Muscle of leg (tissue), 16 donors: ENCODE results near the gene ZBTB45. TPM values are rescaled to one million over a fixed set of nuclear protein-coding genes. Genes with fewer than 3 reads are reported as not detected.

Experiments used
- DNase-seq: peaks from one replicate; pipeline ENCODE4 v3.0.0; 2013
- H3K27ac ChIP-seq: one replicate; pipeline ENCODE4 v1.5.1; 2013; ENCODE audit warnings: mild to moderate bottlenecking, low read length, control low read depth
- H3K27me3 ChIP-seq: one replicate; pipeline ENCODE4 v1.6.1; 2013; ENCODE audit warnings: low read length; ENCODE audit not compliant: control insufficient read depth, insufficient read depth
- H3K36me3 ChIP-seq: one replicate; pipeline ENCODE4 v1.6.1; 2013; ENCODE audit warnings: low read length; ENCODE audit not compliant: control insufficient read depth, insufficient read depth
- H3K4me1 ChIP-seq: one replicate; pipeline ENCODE4 v1.6.1; 2013; ENCODE audit warnings: low read length; ENCODE audit not compliant: control insufficient read depth, insufficient read depth
- H3K4me3 ChIP-seq: one replicate; pipeline ENCODE4 v1.5.1; 2013; ENCODE audit warnings: low read length, control low read depth
- H3K9me3 ChIP-seq: replicated peaks from 2 replicates; pipeline ENCODE4 v1.6.1; 2013; ENCODE audit warnings: low read depth, low read length; ENCODE audit not compliant: control insufficient read depth
- WGBS: methylation state at CpG from one replicate; pipeline ENCODE4 v1.1.5; 2013; ENCODE audit warnings: missing lambda C conversion rate; ENCODE audit not compliant: insufficient coverage; 5-methylcytosine and 5-hydroxymethylcytosine counted together
- long read RNA-seq, 11 donors: transcript quantifications; one replicate each; lab custom pipeline, GENCODE V29; 2026
- polyA plus RNA-seq, 8 donors: library from polyadenylated mRNA; unstranded; fragments of 120-200 nt; gene quantifications; one replicate each; pipeline versions ENCODE4 v1.2.1 to v1.2.3, GENCODE V29; 2013; ENCODE audit warnings: inconsistent platforms in 1 of 8, low replicate concordance in 1 of 8; ENCODE audit not compliant: insufficient read length in 8 of 8, insufficient read depth in 1 of 8
- total RNA-seq: library from RNA; stranded (reverse); fragments of 120-200 nt; gene quantifications from one replicate; pipeline ENCODE4 v1.2.4, GENCODE V29; 2013

ZBTB45 gene
- total RNA-seq = 3.0 TPM
- 10 to 100 TPM in 6 of 8 donors, 1 to 10 TPM in 2; 9.2 to 12.4 (median 10.5) TPM for polyA plus RNA-seq
- long read RNA-seq, donor 1, partial matches to known transcripts = 45 of 57 reads
- long read RNA-seq, donor 1, other reads (novel, unspliced or antisense) = 11 of 57 reads
- long read RNA-seq, donor 2 = 0 reads
- long read RNA-seq, donor 3, transcript ZBTB45-202 (3 exons, 2,541 nt) = major isoform, 6 of 7 reads
- long read RNA-seq, donor 3, partial matches to known transcripts = 0 of 7 reads
- long read RNA-seq, donor 3, other reads (novel, unspliced or antisense) = 0 of 7 reads
- long read RNA-seq, donor 4, partial matches to known transcripts = 6 of 8 reads
- long read RNA-seq, donor 4, other reads (novel, unspliced or antisense) = 0 of 8 reads
- long read RNA-seq, donor 5, partial matches to known transcripts = 5 of 9 reads
- long read RNA-seq, donor 5, other reads (novel, unspliced or antisense) = 0 of 9 reads
- long read RNA-seq, donor 6, partial matches to known transcripts = 0 of 4 reads
- long read RNA-seq, donor 6, other reads (novel, unspliced or antisense) = 0 of 4 reads
- long read RNA-seq, donor 7, partial matches to known transcripts = 5 of 7 reads
- long read RNA-seq, donor 7, other reads (novel, unspliced or antisense) = 0 of 7 reads
- long read RNA-seq, donor 8, partial matches to known transcripts = 6 of 6 reads
- long read RNA-seq, donor 8, other reads (novel, unspliced or antisense) = 0 of 6 reads
- long read RNA-seq, donor 9, partial matches to known transcripts = 0 of 1 reads
- long read RNA-seq, donor 9, other reads (novel, unspliced or antisense) = 0 of 1 reads
- long read RNA-seq, donor 10, partial matches to known transcripts = 0 of 2 reads
- long read RNA-seq, donor 10, other reads (novel, unspliced or antisense) = 0 of 2 reads
- long read RNA-seq, donor 11 = 0 reads

DNA sequence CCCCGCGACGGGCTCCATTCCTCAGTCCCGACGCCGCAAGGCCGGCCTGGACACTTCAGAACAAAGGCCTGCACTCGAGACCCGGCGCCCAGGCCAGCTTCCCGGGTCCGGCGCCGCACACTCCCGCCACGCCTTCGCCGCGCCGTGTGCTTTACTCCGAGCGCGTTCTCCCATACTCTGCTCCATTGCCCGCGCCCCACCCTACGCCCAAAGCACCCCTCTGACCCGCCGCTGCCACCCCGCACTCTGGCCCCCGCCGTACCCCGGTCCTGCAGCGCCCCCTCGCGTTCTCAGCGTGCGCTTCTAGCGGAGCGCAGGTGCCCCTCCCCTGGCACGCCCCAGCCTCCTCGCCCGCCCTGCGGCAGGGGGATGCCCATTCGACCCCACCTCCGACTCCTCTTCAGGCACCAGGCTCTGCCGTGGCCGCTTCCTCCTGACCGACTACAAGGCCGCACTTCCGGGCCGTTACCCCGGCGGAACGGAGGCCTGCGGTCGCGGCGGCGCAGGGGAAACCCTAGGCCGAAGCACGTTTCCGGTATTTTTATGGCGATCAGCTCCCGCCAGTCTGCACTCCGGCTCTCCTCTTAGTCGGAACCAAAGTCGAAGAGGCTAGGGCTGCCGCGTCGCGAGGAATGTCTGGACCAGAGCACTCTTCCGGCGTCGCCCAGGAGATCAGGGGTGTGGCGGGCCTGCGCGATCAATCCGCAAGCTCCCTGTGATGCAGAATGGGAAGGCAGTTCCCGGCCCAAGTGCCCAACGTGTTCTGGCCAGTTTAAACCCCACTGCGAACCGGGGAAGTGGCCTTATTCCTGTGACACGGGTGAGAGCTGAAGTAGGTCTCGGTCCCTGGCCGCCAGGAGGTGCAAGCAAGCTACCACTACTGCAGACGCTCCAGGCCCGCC is at the start of gene ZBTB45:
Gene ZBTB45, minus strand, starts transcription at position 456 of the 902 bp plus-strand sequence. CDS start 2,137 bp downstream, outside the sequence.
- Histone ChIP-seq H3K4me1 (peaks cover 33% of the 10 kb centered on the region), H3K36me3 (peaks cover 22% of the 10 kb centered on the region), H3K27me3 (no peaks in the 10 kb centered on the region), H3K9me3 (no peaks in the 10 kb centered on the region), H3K4me3 (peak within 1 kb of the TSS; percentile 81), H3K27ac (peak within 1 kb of the TSS; percentile 98)
- under 1% methylated on average over 87 of the region's 87 CpGs for WGBS
- DNase-seq = peak; percentile 99

- DNase-seq = no peak
- peaks cover 41% of the 10 kb centered on the region for H3K36me3 ChIP-seq
- WGBS = 94% methylated on average over 2 of the region's 4 CpGs
Observed at GRCh38 chr19:58568453-58569130, 49.0 kb upstream of the ZBTB45 start.

DNA sequence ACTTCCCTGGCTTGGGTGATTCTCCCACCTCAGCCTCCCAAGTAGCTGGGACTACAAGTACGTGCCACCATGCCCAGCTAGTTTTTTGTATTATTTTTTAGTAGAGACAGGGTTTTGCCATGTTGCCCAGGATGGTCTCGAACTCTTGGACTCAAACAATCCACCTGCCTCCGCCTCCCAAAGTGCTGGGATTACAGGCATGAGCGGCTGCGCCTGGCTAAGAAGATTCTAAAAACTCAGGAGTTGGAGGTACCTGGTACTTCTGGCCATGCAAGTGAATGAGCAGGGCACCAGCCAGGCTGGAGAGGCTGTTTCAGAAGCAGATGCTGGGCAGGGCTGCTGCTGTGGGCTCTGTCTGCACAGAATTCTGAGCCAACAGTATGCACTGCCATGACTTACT is 47.4 kb upstream of the ZBTB45 start:
- peaks cover 41% of the 10 kb centered on the region for H3K36me3 ChIP-seq
- H3K27ac ChIP-seq = no peak overlapping the region

More at GRCh38 chr19:58568453-58569130, 49.0 kb upstream of the ZBTB45 start:
- H3K27me3 ChIP-seq = peaks cover 4% of the 10 kb centered on the region
- no peak overlapping the region for H3K27ac ChIP-seq
- H3K9me3 ChIP-seq = no peaks in the 10 kb centered on the region
- H3K4me3 ChIP-seq = no peak overlapping the region
- H3K4me1 ChIP-seq = peaks cover 12% of the 10 kb centered on the region

DNA sequence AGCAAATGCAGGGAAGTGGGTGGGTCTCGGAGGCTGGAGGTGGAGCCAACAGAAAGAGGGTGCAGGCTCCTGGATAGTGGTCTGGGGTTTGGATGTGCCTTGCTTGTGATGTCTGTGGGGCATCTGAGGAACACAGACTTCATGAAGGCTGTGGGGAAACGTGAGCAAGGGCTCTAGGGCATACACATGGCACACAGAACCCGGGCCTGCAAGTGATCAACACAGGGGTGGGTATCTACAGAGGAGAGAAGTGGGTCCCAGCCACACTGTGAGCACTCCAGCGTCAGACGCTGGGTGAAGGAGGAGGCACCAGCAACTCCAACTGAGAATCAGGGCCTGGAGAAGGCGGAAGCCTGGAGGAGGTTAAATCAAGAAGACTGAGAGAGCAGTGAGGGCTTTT is 44.2 kb upstream of the ZBTB45 start:
- WGBS = 59% methylated on average over 5 of the region's 6 CpGs
- DNase-seq = no peak
- Histone ChIP-seq H3K4me1 (peaks cover 29% of the 10 kb centered on the region), H3K4me3 (no peak overlapping the region), H3K36me3 (peaks cover 12% of the 10 kb centered on the region), H3K27me3 (peaks cover 29% of the 10 kb centered on the region), H3K9me3 (no peaks in the 10 kb centered on the region), H3K27ac (no peak overlapping the region)

More for the DNA sequence above, 47.4 kb upstream of the ZBTB45 start:
- WGBS = 94% methylated on average over 4 of the region's 5 CpGs
- H3K4me1 ChIP-seq = peaks cover 19% of the 10 kb centered on the region
- no peak overlapping the region for H3K4me3 ChIP-seq
- peaks cover 18% of the 10 kb centered on the region for H3K27me3 ChIP-seq
- H3K9me3 ChIP-seq = no peaks in the 10 kb centered on the region
- DNase-seq = no peak

GRCh38 chr19:58563034-58563573 is 43.5 kb upstream of the ZBTB45 start:
- WGBS = 5% methylated on average over 40 of the region's 40 CpGs
- Histone ChIP-seq H3K4me3 (peak overlapping the region; percentile 22), H3K9me3 (no peaks in the 10 kb centered on the region), H3K4me1 (peaks cover 29% of the 10 kb centered on the region), H3K27ac (no peak overlapping the region), H3K36me3 (peaks cover 8% of the 10 kb centered on the region), H3K27me3 (peaks cover 29% of the 10 kb centered on the region)
- DNase-seq = peak; percentile 42

GRCh38 chr19:58562122-58563033 is 42.8 kb upstream of the ZBTB45 start:
- peak overlapping the region; percentile 29 for H3K27ac ChIP-seq
- H3K4me1 ChIP-seq = peaks cover 35% of the 10 kb centered on the region
- 8% methylated on average over 107 of the region's 107 CpGs for WGBS
- DNase-seq = peak; percentile 57
- peak overlapping the region; percentile 30 for H3K4me3 ChIP-seq
- H3K36me3 ChIP-seq = peaks cover 6% of the 10 kb centered on the region
- H3K27me3 ChIP-seq = peaks cover 29% of the 10 kb centered on the region
- no peaks in the 10 kb centered on the region for H3K9me3 ChIP-seq

GRCh38 chr19:58561373-58562121 is 41.9 kb upstream of the ZBTB45 start:
- Histone ChIP-seq H3K9me3 (no peaks in the 10 kb centered on the region), H3K27ac (no peak overlapping the region), H3K4me3 (no peak overlapping the region), H3K4me1 (peaks cover 43% of the 10 kb centered on the region), H3K27me3 (peaks cover 29% of the 10 kb centered on the region), H3K36me3 (peaks cover 7% of the 10 kb centered on the region)
- 43% methylated on average over 12 of the region's 16 CpGs for WGBS
- DNase-seq = no peak

DNA sequence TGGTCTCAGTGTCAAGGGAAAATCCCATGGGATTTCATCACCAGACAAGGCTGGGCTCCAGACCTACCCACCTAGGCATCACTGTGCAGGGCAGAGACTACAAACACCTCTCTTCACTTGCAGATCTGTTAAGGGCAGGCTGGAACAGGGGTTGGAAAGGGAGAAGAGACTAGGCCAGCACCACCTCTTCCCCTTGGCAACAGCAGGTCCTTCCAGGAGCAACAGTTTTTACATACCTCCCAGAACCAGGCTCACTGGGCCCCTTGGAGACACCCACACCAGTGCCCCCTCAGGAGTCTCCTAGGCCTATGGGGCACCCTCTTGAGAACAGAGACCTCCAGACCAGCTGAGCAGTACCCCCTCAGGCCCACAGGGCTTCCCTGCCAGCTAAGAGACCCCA is 41.3 kb upstream of the ZBTB45 start:
- Histone ChIP-seq H3K36me3 (peaks cover 13% of the 10 kb centered on the region), H3K4me1 (peaks cover 49% of the 10 kb centered on the region), H3K9me3 (no peaks in the 10 kb centered on the region), H3K27ac (no peak overlapping the region), H3K4me3 (no peak overlapping the region), H3K27me3 (peaks cover 29% of the 10 kb centered on the region)
- DNase-seq = peak; percentile 35
